ENCODE data around the gene SRD5A3.

Gene SRD5A3

DNA sequence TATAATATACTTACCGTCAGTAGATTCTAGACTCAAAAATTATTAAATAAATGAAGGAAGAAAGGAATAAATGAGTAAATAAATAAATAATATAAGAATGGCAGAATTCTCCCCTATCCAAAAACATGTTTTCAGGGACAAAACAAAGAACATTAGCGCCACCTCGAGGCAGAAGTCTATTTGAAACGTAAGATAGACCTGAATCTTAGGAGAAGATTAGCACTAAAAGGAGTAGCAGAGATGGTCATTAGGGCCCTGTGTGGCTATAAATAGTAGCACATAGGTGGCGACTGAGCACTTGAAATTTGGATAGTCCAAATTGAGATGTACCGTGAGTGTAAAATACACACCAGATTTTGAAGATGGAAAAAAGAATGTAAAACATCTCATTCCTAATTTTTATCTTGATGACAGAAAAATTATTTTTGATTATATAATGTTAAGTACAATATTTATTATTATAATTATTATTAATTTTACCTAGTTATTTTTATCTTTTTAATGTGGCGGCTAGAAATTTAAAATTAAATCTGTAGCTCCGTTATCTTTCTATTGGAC, 24.3 kb upstream of the SRD5A3 start:
- 0% methylated on average over 2 to 4 of the region's 8 CpGs for whole genome bisulfite sequencing, 2 experiments (ENCODE audit: insufficient coverage in 2 of 2)

DNA sequence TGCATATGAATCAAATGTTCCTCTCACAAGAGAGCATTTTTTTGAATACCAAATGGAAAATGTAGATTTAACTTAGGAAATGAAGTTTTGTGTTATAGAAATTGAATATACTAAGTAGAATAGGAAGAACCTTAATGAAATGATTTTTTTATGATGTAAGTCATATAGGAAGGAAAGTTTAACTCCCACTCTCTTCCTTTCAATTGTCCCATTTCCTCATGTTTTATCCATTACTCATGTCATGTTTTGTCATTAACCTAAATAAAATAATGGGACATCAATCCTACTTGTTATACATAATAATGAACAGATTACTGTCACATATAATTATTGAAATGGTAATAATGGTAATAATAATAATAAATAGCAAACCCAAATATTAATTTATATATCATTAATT, 22.7 kb upstream of the SRD5A3 start:
- Histone ChIP-seq H3K36me3 (ENCODE audit: control insufficient read depth, insufficient read depth, low read length) (no peaks in the 10 kb centered on the region), H3K4me1 (ENCODE audit: control insufficient read depth, insufficient read depth, low read length, poor library complexity, severe bottlenecking) (no peaks in the 10 kb centered on the region), H3K27ac (ENCODE audit: low read depth, low read length, severe bottlenecking) (no peak overlapping the region), H3K4me3 (ENCODE audit: extremely low read depth, insufficient read depth, low read length, poor library complexity, severe bottlenecking) (no peak overlapping the region), H3K9me3 (ENCODE audit: control insufficient read depth, low read length) (no peaks in the 10 kb centered on the region)

More for the DNA sequence above, 24.3 kb upstream of the SRD5A3 start:
- Histone ChIP-seq H3K9me3 (ENCODE audit: control insufficient read depth, low read length) (no peaks in the 10 kb centered on the region), H3K27ac (ENCODE audit: low read depth, low read length, severe bottlenecking) (no peak overlapping the region), H3K36me3 (ENCODE audit: control insufficient read depth, insufficient read depth, low read length) (no peaks in the 10 kb centered on the region), H3K4me1 (ENCODE audit: control insufficient read depth, insufficient read depth, low read length, poor library complexity, severe bottlenecking) (no peaks in the 10 kb centered on the region), H3K4me3 (ENCODE audit: extremely low read depth, insufficient read depth, low read length, poor library complexity, severe bottlenecking) (no peak overlapping the region)

DNA sequence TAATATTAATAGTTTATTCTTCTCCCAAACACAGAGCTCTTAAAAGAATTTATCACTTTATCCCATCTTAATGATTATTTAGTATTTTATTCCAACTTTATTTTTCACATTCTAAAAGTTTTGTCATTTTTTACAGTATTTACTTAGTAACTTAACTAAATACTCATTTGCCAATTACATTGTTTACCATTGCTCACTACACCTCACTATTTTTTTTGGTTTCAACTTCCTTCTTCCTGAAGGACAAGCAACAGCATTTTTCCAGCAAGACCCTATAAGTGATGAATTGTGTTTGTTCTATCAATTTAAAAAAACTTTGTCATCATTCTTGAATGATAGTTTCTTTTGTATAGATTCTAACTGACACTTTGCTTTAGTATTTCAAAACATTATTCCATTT, 19.4 kb upstream of the SRD5A3 start:
- Histone ChIP-seq H3K4me3 (ENCODE audit: extremely low read depth, insufficient read depth, low read length, poor library complexity, severe bottlenecking) (no peak overlapping the region), H3K4me1 (ENCODE audit: control insufficient read depth, insufficient read depth, low read length, poor library complexity, severe bottlenecking) (no peaks in the 10 kb centered on the region), H3K27ac (ENCODE audit: low read depth, low read length, severe bottlenecking) (no peak overlapping the region), H3K9me3 (ENCODE audit: control insufficient read depth, low read length) (peaks cover 5% of the 10 kb centered on the region), H3K36me3 (ENCODE audit: control insufficient read depth, insufficient read depth, low read length) (no peaks in the 10 kb centered on the region)

DNA sequence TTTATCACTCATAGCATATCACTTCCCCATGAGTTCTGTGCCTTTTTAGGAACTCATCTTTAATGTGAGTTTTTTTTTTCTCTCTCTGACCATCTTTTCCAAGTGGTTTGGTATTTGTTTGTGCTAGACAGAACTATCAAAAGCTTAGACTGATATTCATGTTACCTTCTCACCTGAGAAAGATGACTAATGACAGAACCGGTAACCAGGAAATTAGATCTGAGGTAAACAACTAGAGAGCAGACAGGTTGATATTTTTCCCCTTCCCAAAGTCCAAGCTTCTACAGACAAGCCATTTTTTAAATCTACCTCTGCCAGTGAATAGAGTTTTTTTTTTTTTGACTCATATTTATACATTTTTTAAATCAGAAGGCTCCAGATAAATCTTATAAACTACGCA, 17.0 kb upstream of the SRD5A3 start:
- H3K27ac ChIP-seq (ENCODE audit: low read depth, low read length, severe bottlenecking) = no peak overlapping the region
- peaks cover 5% of the 10 kb centered on the region for H3K9me3 ChIP-seq (ENCODE audit: control insufficient read depth, low read length)
- no peaks in the 10 kb centered on the region for H3K4me1 ChIP-seq (ENCODE audit: control insufficient read depth, insufficient read depth, low read length, poor library complexity, severe bottlenecking)
- WGBS, 2 experiments (ENCODE audit: insufficient coverage in 2 of 2) = 100% methylated on average over 1 of the region's 2 CpGs; no CpG with 5 or more reads in 1 of the 2 experiments
- no peak overlapping the region for H3K4me3 ChIP-seq (ENCODE audit: extremely low read depth, insufficient read depth, low read length, poor library complexity, severe bottlenecking)
- H3K36me3 ChIP-seq (ENCODE audit: control insufficient read depth, insufficient read depth, low read length) = no peaks in the 10 kb centered on the region

DNA sequence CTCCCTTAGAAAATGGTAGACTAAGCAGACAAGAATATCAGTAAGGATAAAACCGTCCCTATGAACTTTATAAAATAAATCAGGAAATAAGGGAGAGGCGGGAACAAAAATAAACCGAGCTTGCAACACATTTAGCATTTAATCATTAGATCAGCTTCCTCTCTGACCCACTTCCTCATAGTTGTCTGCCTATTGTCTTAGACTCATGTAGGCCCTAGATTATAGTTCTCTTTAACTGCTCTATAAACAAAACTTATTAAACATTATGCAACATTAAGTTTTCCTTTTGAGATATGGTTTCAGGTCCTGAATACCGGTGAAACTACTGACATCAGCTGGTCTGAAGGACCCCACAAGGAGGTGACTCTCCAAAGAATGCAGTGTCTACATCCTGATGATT, 15.8 kb upstream of the SRD5A3 start:
- Histone ChIP-seq H3K4me3 (ENCODE audit: extremely low read depth, insufficient read depth, low read length, poor library complexity, severe bottlenecking) (no peak overlapping the region), H3K27ac (ENCODE audit: low read depth, low read length, severe bottlenecking) (no peak overlapping the region), H3K9me3 (ENCODE audit: control insufficient read depth, low read length) (peaks cover 5% of the 10 kb centered on the region), H3K36me3 (ENCODE audit: control insufficient read depth, insufficient read depth, low read length) (no peaks in the 10 kb centered on the region), H3K4me1 (ENCODE audit: control insufficient read depth, insufficient read depth, low read length, poor library complexity, severe bottlenecking) (no peaks in the 10 kb centered on the region)
- WGBS, 2 experiments (ENCODE audit: insufficient coverage in 2 of 2) = 96 to 100% methylated on average over 2 to 3 of the region's 4 CpGs

DNA sequence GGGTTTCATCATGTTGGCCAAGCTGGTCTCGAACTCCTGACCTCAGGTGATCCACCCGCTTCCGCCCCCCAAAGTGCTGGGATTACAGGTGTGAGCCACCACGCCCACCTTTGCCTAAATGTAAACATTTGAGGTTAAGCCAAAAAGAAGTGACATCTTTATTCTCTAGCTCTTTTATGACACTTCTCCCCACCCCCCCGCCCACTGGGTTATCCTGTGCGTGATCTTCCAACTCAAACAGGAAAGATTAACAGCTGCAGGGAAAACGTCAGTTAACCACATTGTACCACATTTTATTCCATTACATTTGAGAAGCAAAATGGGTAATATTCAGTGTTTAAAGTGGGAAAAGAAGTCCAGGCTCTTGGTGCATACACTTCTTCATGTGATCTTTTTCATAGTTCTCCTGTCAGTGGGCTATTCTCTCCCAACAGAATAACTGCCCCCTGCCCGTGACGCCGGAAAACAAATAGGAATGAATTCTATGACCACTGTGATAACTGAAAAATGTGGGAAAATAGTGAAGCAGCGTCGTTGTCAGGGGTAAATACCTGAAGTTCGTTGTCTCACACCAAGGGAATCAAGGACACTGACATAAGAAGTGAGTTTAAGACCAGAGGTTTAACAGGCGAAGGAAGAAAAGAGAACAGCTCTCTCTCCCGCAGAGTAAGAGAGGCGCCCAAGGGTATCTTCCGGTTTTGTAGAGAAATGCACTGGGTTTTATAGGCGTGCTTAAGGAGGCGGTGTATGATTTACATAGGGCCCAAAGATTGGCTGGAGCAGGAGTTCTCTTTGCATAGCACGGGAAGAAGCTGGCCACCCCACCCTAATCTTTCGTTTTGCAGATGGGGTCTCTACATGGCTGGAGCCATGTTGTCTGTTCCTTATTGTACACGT, 9.7 kb upstream of the SRD5A3 start:
- 91 to 95% methylated on average over 15 to 17 of the region's 22 CpGs for WGBS, 2 experiments (ENCODE audit: insufficient coverage in 2 of 2)
- Histone ChIP-seq H3K36me3 (ENCODE audit: control insufficient read depth, insufficient read depth, low read length) (no peaks in the 10 kb centered on the region), H3K4me1 (ENCODE audit: control insufficient read depth, insufficient read depth, low read length, poor library complexity, severe bottlenecking) (no peaks in the 10 kb centered on the region), H3K9me3 (ENCODE audit: control insufficient read depth, low read length) (no peaks in the 10 kb centered on the region), H3K4me3 (ENCODE audit: extremely low read depth, insufficient read depth, low read length, poor library complexity, severe bottlenecking) (no peak overlapping the region), H3K27ac (ENCODE audit: low read depth, low read length, severe bottlenecking) (no peak overlapping the region)

DNA sequence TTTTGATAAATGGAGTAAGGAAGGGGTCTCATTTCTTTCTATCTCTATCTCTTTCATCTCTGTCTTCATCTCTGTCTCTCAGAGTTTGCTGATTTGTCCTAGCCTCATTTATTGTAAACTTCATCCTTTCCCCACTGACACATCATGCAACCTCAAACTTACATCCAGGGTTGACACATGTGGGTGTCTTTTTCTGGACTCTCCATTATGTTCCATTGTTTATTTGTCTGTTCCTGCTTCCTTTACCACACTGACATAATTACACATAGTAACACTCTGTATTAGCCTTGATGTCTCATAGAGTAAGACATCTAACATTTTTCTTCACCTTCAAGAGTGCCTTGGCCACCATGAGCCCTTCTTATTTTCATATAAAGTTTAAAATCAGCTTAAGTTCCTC, 8.1 kb upstream of the SRD5A3 start:
- H3K4me1 ChIP-seq (ENCODE audit: control insufficient read depth, insufficient read depth, low read length, poor library complexity, severe bottlenecking) = no peaks in the 10 kb centered on the region
- H3K36me3 ChIP-seq (ENCODE audit: control insufficient read depth, insufficient read depth, low read length) = no peaks in the 10 kb centered on the region
- no peak overlapping the region for H3K27ac ChIP-seq (ENCODE audit: low read depth, low read length, severe bottlenecking)

DNA sequence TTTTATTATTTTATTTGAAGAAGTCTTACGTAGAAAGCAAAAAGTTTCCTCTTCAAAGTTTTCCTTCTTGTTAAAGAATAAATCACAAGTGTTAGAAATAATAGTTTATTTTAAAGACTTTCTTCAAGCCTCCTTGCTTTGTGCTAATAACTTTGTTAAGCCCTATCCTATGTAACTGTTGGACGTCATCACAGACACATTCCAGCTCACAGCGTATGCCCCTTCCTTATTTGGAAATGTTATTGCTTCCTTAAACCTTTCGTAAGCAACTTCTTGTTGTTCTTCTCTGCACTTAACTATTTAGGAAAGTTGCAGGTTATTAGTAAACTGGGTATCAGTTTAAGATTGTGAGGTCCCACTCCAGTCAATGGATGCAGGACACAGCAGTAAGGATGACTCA, 7.6 kb upstream of the SRD5A3 start:
- H3K9me3 ChIP-seq (ENCODE audit: control insufficient read depth, low read length) = no peaks in the 10 kb centered on the region

More for the DNA sequence above, 8.1 kb upstream of the SRD5A3 start:
- Histone ChIP-seq H3K9me3 (ENCODE audit: control insufficient read depth, low read length) (no peaks in the 10 kb centered on the region), H3K4me3 (ENCODE audit: extremely low read depth, insufficient read depth, low read length, poor library complexity, severe bottlenecking) (no peak overlapping the region)

DNA sequence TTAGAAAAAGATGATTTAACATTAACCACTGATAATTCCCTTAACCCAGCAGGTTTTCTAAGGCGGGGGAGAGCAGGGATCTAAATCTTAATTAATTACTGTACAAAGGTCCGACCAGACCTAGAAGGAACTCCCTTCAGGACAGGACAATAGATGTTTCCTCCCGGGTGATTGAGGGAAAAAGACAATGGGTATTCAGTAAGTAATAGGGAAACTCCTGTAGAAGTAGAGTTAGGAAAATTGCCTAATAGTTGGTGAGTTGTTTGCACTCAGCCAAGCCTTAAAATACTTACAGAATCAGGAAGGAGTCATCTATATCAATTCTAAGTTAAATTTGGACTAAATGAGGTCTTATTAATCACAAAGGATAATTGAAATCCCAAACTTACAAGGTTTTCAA, 5.8 kb upstream of the SRD5A3 start:
- H3K36me3 ChIP-seq (ENCODE audit: control insufficient read depth, insufficient read depth, low read length) = no peaks in the 10 kb centered on the region
- H3K4me3 ChIP-seq (ENCODE audit: extremely low read depth, insufficient read depth, low read length, poor library complexity, severe bottlenecking) = no peak overlapping the region
- no peaks in the 10 kb centered on the region for H3K4me1 ChIP-seq (ENCODE audit: control insufficient read depth, insufficient read depth, low read length, poor library complexity, severe bottlenecking)
- H3K27ac ChIP-seq (ENCODE audit: low read depth, low read length, severe bottlenecking) = no peak overlapping the region
- H3K9me3 ChIP-seq (ENCODE audit: control insufficient read depth, low read length) = no peaks in the 10 kb centered on the region
- WGBS, 2 experiments (ENCODE audit: insufficient coverage in 2 of 2) = 65% methylated on average over 2 of the region's 3 CpGs; no CpG with 5 or more reads in 1 of the 2 experiments

More for the DNA sequence above, 7.6 kb upstream of the SRD5A3 start:
- Histone ChIP-seq H3K4me1 (ENCODE audit: control insufficient read depth, insufficient read depth, low read length, poor library complexity, severe bottlenecking) (no peaks in the 10 kb centered on the region), H3K27ac (ENCODE audit: low read depth, low read length, severe bottlenecking) (no peak overlapping the region), H3K36me3 (ENCODE audit: control insufficient read depth, insufficient read depth, low read length) (no peaks in the 10 kb centered on the region), H3K4me3 (ENCODE audit: extremely low read depth, insufficient read depth, low read length, poor library complexity, severe bottlenecking) (no peak overlapping the region)
- 100% methylated on average over 1 of the region's 4 CpGs; no CpG with 5 or more reads in 1 of the 2 experiments for WGBS, 2 experiments (ENCODE audit: insufficient coverage in 2 of 2)

DNA sequence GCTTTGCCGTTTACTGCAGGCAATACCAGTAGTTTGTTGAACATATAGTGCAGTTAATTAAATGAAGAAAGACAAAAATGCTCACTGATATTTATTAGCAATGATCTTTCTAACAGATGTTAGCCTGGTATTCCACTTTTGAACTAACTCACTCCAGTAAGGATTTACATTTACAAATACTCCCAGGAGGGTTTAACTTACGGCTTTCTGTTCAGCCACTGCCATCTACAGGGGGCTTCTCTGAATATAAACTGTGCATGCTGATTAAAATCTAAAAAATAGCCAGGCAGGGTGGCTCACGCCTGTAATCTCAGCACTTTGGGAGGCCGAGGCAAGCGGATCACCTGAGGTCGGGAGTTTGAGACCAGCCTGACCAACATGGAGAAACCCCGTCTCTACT, 2.2 kb upstream of the SRD5A3 start:
- Histone ChIP-seq H3K9me3 (ENCODE audit: control insufficient read depth, low read length) (no peaks in the 10 kb centered on the region), H3K4me3 (ENCODE audit: extremely low read depth, insufficient read depth, low read length, poor library complexity, severe bottlenecking) (no peak overlapping the region), H3K36me3 (ENCODE audit: control insufficient read depth, insufficient read depth, low read length) (no peaks in the 10 kb centered on the region), H3K4me1 (ENCODE audit: control insufficient read depth, insufficient read depth, low read length, poor library complexity, severe bottlenecking) (no peaks in the 10 kb centered on the region), H3K27ac (ENCODE audit: low read depth, low read length, severe bottlenecking) (no peak overlapping the region)
- 82 to 93% methylated on average over 6 of the region's 7 CpGs for WGBS, 2 experiments (ENCODE audit: insufficient coverage in 2 of 2)

DNA sequence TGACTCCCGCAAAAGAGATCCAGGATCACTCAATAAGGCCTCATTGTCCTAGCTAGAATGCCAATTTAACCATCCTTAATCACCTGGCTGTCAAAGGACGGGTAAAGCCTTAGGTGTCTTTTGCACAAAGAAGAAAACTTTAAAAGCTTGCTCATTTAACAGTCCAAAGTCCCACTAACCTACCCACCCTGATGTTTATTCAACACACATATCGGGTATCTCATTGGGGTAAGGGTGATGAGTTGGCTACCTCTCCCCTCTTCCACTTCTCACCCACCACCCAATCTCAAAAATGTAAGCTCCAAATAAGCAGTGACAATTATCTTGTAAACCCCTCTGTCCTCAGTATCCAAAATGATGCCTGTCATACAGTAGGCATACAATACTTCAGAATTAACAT, 988 bp upstream of the SRD5A3 start:
- Histone ChIP-seq H3K27ac (ENCODE audit: low read depth, low read length, severe bottlenecking) (no peak overlapping the region), H3K9me3 (ENCODE audit: control insufficient read depth, low read length) (no peaks in the 10 kb centered on the region), H3K36me3 (ENCODE audit: control insufficient read depth, insufficient read depth, low read length) (no peaks in the 10 kb centered on the region), H3K4me3 (ENCODE audit: extremely low read depth, insufficient read depth, low read length, poor library complexity, severe bottlenecking) (no peak overlapping the region), H3K4me1 (ENCODE audit: control insufficient read depth, insufficient read depth, low read length, poor library complexity, severe bottlenecking) (no peaks in the 10 kb centered on the region)
- WGBS, 2 experiments (ENCODE audit: insufficient coverage in 2 of 2) = 80% methylated on average over 2 of the region's 3 CpGs; no CpG with 5 or more reads in 1 of the 2 experiments

Data from mesodermal cell (in vitro differentiated cells).